Posterior vena cava (tissue), 2 donors: ENCODE data around the gene C2orf76. TPM values are rescaled to one million over a fixed set of nuclear protein-coding genes. Genes with fewer than 3 reads are reported as not detected.

Source experiments
- DNase-seq: peaks from one replicate; pipeline ENCODE4 v3.0.0-alpha.2; 2020; ENCODE audit warnings: low spot score
- intact Hi-C, 2 donors: fragments of 100-400 bp; cut with DNase I; formaldehyde crosslinking; loops; one replicate each; pipeline versions ENCODE4 v1.14.1 to v1.14.2; 2022 to 2023
- total RNA-seq, 2 donors: library from RNA; stranded (reverse); fragmentation: NEBNext Ultra II Directional; extraction: Animal tissue kit (Norgen Biotek cat#: 25700); gene quantifications; one replicate each; pipeline ENCODE4 v1.2.1, GENCODE V29; 2021
- donor health status: DM: yes; HTN: yes; CAD: no.
- donor health status: DM: yes; HTN: yes; CAD: no.

Gene C2orf76
- total RNA-seq, 2 donors from 2014 or later, result 9.2 to 12.1 TPM

DNA sequence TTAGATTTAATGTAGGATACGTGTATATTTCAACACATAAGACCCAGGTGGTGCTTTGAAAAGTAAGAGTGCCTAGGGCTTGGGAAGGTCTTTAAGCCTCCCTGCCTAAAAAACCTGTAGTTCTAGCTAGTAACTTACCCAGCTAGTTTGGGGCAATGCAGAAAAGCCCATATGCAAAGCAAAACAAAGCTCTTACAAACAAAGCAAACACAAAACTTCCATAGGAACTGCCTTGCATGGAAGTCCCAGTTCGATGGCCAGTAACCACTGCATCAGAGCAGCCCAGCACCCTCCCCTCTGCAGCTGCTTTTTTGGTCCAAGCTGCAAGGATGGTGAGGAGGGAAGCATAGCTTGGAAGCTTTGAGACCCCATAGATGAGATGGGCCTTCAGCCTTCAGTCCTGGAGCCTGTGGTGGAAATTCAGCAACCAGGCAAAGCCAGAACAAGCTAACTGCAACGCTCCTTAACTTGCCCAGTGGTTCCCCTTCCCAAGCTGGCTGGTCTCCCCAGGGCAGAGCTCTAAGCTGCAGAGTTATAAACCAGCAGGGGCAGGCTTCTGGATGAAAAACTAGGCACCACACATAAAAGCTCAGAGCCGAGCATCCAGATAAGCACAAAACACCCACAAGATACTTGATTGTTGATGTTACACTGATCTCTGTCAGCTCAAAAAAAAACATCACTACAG is 16.2 kb downstream of the C2orf76 start:
- DNase-seq, result no peak
- intact Hi-C loops, result no loop called here

DNA sequence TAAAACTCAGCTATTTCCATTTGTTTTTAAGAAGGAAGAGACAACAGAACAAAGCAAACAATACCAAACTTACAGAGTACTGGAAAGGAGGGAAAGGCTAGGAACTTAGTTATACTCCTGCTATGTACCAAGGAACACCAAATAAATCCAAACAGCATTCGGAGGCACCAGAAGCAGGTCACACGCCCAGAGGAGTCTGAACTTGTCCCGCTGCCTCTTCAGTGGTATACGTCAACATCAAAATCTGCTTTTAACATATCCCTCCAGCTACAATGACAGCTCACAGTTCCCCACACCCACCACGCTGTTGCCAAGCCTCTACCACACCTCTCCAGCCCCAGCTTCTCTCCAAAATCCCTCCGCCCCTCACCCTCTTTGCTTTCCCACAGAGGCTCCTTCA is 17.3 kb downstream of the C2orf76 start:
- DNase-seq, result no peak
- intact Hi-C loops, result no loop called here

DNA sequence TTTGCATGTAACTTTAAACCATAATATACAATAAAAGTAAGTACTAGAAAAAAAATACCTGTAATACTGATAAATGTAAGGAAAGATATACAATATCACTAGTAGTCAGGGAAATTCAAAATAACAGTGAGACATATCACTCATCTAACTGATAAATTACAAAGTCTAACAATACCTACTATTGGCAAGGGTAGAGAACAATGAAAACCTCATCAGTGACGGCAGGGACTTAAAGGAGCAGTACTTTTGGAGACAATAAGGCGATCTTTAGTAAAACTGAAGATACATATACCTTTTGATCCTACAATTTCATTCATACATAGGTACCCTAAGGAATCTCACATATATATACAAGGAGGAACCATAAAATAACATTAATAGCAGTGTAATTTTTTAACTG is 24.9 kb downstream of the C2orf76 start:
- no peak for DNase-seq
- intact Hi-C loops, result no loop called here

DNA sequence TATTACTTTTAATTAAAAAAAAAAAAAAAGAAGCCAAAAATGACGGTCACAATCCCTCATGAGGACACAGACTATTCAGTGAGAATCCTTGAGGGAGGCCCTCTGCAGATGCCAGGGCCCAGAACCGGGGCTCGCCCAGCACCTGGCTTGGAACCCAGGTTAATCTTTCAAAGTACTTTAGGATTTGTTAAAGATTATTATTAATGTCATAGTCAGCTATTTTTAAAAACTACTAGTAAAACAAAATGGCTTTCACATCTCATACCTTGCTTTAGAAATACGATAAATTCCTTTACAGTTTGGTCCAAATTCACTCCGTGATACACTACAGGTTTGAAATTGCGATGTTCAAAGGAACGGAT is 27.1 kb downstream of the C2orf76 start:
- intact Hi-C loops, result no loop called here
- no peak for DNase-seq

DNA sequence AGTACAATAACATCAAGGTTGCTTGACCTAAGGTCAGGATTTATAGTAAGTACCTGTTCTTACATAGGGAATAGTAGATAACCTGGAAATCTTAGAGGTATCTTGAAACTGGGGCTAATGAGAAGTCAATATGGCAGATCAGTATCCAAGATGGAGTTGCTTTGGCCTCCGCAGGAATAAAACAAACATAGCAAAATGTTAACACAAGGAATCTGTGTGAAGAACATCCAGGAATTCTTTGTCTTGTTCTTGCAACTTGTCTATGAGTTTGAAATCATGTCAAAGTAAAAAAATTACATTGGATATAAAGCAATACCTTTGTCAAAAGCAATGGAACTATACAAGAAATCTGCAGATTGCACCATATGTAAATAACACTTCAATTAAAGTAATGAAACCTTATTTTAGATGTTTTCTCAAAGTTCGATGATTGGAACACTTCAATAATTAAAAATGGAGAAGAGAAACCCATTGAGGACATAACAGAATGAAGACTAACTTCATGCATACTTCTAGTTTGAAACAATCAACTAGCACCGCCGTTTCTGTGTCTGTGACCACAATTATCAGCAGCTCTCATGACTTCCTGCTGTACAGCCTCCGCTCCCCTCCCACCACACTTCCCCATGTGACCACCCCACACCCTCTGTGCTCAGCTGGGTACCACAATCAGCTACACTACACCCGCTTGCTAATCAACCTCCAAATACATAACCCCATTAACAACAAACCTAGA is 27.6 kb downstream of the C2orf76 start:
- intact Hi-C loops, result no loop called here
- DNase-seq, result peak; percentile 81

DNA sequence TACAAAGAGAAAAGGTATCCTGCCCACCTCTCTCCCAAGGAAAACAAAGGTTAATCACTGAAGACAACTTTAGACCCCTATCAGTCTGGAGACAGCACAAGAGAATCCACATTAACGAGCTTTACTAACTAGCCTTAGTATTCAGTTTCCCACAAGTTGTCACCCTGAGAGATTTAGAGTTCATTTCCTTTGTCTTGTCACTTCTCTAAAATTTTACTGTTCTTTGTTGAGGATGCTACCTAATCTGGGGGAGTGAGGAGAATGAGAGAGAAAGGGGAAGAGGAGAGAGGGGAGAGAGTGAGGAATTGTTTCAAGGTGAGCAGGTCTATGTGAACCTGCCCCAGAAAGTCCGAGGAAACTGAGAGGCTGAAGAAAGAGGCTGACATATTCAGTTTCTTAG is 28.4 kb downstream of the C2orf76 start:
- DNase-seq, result no peak
- intact Hi-C loops, result no loop called here

DNA sequence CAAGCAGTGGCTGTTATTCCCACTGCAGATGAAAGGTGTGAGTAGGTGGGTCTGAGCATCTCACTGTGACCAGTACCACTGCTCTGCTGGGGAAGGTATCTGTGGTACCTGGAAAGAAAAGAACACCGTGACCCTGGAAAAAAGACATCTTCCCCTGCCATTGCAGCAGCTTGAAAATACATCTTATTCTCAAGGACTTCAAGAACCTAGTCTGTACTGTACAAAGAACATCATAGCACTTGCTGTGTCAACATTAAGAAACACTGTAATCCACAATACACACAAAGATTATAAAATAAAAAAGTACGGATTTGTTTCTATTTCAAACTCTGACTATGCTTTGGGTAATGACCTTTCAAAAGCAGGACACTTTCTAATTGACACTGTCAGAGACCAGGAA is 28.9 kb downstream of the C2orf76 start:
- DNase-seq, result no peak
- intact Hi-C loops, result no loop called here

DNA sequence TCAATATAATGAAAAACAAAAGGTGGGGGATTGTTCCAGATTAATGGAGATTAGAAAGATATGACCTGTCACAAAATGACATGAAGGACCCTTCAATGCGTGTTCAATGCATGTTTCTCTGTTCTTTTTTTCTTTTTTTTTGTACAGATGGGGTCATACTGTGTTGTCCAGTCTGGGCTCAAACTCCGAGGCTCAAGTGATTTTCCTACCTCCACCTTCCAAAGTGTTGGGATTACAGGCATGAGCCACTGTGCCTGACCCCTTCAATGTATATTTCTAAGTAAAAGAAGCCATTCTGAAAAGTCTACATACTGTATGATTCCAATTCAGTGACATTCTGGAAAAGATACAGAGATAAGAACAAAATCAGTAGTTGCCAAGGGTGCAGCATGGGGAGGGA is 32.8 kb downstream of the C2orf76 start:
- no peak for DNase-seq
- intact Hi-C loops, result no loop called here

DNA sequence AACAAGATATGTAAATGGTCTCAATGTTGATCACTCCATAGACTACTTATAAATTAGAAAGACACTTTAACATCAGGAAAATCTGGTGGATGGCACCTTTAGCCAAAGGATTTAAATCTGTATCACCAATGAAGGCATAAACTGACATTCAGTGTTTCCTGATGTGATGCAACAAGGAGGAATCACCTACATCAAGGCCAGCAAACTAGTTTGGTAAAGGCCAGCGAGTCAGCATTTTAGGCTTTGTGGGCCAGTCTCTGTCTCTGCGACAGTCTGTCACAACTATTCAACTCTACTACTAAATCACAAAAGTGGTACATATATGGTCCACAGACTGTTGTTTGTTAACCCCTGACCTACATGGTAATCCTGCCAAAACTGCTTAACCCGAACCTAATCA is 33.3 kb downstream of the C2orf76 start:
- no peak for DNase-seq
- intact Hi-C loops, result no loop called here

DNA sequence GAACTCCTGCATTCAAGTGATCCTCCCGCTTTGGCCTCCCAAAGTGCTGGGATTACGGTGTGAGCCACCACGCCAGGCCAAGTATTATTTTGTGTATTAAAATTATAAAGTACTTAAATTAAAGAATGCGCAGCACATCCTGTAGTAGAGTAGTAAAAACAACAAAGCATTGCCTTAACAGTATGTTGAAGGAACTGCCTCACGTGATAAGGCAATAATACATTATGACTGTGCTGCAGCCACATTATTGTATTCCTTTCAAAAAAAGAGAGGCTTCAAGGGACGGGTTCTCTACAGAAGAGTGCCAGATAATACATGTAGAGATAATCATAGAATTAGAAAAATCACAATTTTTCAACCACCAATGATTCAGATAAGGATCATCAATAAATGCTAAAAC is 33.7 kb downstream of the C2orf76 start:
- intact Hi-C loops, result no loop called here
- no peak for DNase-seq

DNA sequence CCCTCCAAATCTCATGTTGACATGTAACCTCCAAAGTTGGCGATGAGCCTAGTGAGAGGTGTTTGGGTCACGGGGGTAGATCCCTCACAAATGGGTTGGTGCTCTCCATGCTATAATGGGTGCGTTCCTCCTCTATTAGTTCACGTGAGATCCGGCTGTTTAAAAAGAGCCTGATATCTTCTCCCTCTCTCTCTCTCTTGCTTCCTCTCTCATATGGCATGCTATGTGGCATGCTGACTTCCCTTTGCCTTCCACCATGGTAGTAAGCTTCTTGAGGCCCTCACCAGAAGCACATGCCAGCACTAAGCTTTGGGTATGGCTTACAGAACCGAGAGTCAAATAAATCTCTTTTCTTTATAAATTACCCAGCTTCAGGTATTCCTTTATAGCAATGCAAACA is 39.2 kb downstream of the C2orf76 start:
- no peak for DNase-seq
- intact Hi-C loops, result no loop called here

DNA sequence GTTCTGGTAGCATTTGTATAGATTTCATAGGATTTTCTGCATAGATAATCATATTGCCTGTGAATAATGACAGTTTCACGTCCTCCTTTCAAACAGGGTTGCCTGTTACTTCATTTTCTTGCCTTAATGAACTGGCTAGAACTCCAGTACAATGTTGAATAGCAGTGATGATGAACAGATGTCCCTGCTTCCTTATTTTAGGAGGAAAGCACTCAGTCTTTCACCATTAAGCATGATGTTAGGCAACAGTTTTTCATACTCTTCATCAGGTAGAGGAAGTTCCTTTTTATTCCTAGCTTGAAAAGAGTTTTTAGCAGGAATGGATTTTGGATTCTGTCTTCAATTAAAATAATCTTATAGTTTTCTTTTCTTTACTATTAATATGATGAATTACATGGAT is 39.7 kb downstream of the C2orf76 start:
- intact Hi-C loops, result no loop called here

DNA sequence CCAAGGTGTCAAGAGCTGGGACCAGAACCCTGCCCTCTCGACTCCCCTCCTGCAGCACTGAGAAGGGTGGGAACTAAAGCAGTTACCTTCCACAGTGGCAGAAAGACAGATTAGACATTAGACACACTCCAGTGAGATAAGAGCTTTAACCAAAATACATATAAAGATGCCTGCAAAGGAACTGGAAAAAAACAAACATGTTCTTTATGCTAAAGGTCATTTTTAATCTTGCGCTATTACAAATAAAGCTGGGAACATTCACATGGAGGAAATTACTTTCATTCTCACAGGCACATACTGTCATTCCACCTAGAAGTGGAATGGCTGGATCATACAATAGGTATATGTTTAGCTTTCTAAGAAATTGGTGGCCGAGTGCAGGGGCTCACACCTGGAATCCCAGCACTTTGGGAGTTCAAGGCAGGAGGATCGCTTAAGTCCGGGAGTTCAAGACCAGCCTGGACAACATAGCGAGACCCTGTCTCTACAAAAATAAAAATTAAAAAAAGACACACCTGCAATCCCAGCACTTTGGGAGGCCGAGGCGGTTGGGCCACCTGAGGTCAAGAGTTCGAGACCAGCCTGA is 41.9 kb downstream of the C2orf76 start:
- intact Hi-C loops, result no loop called here
- DNase-seq, result no peak

More for the DNA sequence above, 39.7 kb downstream of the C2orf76 start:
- no peak for DNase-seq

DNA sequence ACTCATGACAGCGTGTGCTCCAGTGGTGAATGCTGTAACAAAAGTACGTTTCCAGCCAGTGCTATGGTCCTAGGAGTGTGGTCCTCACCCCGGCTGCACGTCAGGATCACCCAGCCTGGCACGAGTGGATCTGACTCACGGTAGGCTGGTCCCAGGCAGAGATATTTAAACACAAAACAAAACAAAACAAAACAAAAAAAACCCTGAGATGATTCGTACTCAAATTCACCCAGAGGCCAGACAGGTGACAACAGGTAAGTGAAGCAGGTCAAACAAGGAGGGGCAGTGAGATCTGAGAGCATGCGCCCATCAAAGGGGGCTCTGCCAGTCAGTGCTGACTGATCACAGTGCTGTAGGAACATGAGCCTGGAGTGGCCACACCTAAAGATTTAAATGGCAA is 43.2 kb downstream of the C2orf76 start:
- no peak for DNase-seq
- intact Hi-C loops, result no loop called here

DNA sequence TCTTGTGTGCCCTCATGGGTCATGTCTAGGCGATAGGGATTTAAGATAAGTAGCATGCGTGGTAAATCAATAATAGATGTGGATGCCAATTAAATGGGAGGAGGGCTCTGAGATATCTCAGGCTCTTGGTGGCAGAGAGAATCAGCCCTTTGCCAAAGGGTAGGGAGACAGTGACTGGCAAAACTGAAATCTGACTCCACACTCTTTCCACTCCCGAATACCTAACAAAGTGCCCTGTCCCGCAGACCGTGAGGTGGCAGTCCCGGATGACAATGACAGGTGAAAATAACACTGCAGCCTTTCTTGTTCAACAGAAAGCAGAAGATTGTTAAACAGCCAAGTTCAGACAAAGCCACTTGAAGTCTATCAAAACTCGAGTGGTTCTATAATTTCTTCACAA is 47.0 kb downstream of the C2orf76 start:
- no peak for DNase-seq
- intact Hi-C loops, result no loop called here

DNA sequence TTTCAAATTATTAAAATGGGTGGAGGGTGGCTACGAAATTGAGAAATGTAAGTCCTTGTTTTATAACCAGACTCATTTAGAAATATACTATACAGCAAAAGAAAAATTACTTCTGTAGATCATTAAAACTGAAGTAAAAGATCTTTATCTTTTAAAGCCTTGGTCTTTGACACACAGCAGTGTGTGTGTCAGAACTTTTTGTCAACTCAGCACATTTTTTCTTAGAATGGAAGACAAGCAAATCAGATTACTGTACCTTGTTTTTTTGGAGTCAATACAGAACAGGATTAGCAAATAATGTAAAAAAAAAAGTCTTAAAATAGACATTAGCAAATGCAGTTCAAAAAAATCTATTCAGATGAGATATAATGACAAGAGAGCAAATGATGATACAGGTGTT is 49.1 kb downstream of the C2orf76 start:
- intact Hi-C loops, result no loop called here
- no peak for DNase-seq

DNA sequence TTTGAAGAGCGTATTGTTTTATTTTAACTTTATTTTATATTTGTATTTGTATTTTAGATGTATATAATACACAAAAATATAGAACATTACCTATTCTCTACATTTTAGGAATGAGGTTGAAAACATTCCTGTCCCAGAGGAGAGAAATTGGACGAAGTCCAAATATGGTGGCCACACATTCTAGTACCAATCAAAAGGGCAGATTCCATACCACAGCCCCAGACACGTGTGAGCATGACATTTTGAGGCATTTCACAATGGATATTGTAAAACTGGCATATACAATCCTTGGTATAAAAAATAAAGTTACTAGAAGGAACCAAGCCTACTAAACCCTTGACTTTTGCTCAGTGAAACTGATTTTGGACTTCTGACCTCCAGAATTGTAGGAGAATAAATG is 50.6 kb downstream of the C2orf76 start:
- intact Hi-C loops, result no loop called here
- DNase-seq, result no peak

DNA sequence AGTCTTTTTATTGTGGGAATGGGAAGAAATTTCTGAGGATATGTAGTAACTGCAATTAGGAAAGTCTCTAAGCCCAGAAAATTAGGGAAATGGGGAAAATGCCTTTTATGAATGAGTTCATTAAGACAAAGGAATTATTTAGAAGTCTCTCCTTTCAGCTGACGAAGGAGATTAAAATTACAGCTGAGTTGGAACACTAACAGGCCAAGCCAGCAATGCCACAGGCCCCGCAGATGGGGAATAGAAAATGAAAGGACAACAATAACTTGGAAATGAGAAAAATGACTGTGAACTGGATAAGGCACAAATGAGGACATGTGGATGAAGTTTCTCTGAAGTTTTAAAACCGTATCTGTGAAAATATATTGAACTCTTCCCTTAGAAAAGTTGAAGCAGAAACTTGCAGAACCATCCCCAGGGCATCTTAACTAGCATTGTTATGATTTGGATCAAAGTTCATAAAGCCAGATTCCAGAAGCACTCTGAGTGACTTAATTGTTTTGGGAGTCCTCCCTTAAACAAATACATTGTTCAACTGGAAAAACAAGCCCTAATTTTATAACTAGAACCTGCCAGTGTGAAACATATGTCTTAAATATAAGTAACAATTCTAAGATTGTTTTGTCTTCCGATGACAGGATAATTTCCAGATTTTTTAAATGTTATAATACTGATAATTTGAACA is 51.3 kb downstream of the C2orf76 start:
- intact Hi-C loops, result no loop called here
- DNase-seq, result no peak

DNA sequence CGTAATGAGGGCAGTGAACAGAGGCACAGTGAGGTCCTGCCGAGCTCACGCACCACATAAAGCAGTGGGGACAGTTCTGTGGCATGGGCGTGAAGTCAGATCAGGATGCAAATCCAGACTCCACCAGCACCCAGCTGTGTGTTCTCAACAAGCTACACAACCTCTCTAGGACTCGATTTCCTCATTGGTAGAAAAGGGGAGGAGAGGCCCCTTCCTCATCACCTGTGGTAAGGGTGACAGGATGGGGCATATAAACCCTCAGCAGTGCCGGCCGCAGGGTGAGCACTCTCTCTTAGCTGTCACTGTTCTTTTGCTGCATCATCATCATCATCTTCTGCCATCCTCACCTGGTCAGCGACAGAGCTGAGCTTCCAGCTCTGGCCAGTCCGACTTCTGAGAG is 54.8 kb downstream of the C2orf76 start:
- DNase-seq, result no peak
- intact Hi-C loops, result loop anchor here in 1 of 2 donors (5.0 kb wide), 1 partner anchor 735 kb away; no protein-coding TSS in a partner anchor

DNA sequence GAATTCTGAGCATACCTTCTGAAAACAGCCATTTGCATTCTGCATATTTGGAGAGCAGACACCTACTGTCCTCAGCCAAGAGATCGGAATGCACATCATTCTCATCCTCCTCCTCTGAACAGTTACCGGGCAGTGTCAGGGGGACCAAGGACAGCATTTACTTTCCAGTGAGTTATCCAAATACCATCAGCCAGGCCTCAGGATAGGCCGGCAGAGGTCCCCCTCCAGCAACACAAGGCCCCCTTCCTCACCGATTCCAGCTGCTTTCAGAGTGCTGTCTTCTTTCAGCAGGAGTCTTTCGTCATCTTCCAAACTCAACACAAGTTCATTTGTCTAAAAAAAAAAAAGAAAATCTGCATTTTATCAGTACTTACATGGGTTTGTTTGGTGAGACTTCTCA is 55.3 kb downstream of the C2orf76 start:
- DNase-seq, result no peak
- intact Hi-C loops, result loop anchor here in 1 of 2 donors (5.0 kb wide), 1 partner anchor 736 kb away; no protein-coding TSS in a partner anchor
